Subcutaneous adipose tissue (tissue), 4 donors: ENCODE measurements around the gene SND1. TPM values are rescaled to one million over a fixed set of nuclear protein-coding genes. Genes with fewer than 3 reads are reported as not detected.

Experiments
- CTCF ChIP-seq: fragments of 450-650 bp; IDR thresholded peaks from one replicate; pipeline ENCODE4 v1.5.1; 2016; ENCODE audit warnings: low read depth, mild to moderate bottlenecking, control low read depth, antibody characterized with exemption, moderate library complexity
- total RNA-seq, 4 donors: library from RNA; depleted of rRNA; stranded (reverse); fragments of >200 nt; gene quantifications; one replicate each; pipeline ENCODE4 v1.1.0, GENCODE V29; 2016

The SND1 gene
- total RNA-seq, 4 donors from 2014 or later: 73.9 to 98.3 (median 88.9) TPM

GRCh38 chr7:128119036-128119435 is 467.0 kb downstream of the SND1 start:
- no peak for TF ChIP-seq CTCF

- TF ChIP-seq CTCF: no peak
Observed at GRCh38 chr7:128120116-128120515, 468.1 kb downstream of the SND1 start.

- no peak for TF ChIP-seq CTCF
Observed at GRCh38 chr7:128120976-128121490, 469.0 kb downstream of the SND1 start.

GRCh38 chr7:128121711-128122530 is 469.9 kb downstream of the SND1 start:
- no peak for TF ChIP-seq CTCF

- TF ChIP-seq CTCF: no peak
Observed at GRCh38 chr7:128122576-128123290, 470.7 kb downstream of the SND1 start.

- TF ChIP-seq CTCF: no peak
Observed at GRCh38 chr7:128123291-128124037, 471.5 kb downstream of the SND1 start.
